SK-N-SH (cell line): ENCODE results near the gene INSC. TPM values are rescaled to one million over a fixed set of nuclear protein-coding genes. Genes with fewer than 3 reads are reported as not detected.

Experiments used
- CTCF ChIA-PET: fragments of 300-600, 350-600 bp; formaldehyde crosslinking; extraction: SDS; loops from one replicate; lab custom pipeline; 2021; lab: Yijun Ruan, JAX
- POLR2A ChIA-PET: fragments of 350-600 bp; sonication (Branson Sonifier 250); formaldehyde crosslinking; extraction: SDS; loops from one replicate; lab custom pipeline; 2020; ENCODE audit warnings: antibody characterized with exemption, inconsistent platforms; lab: Yijun Ruan, JAX
- DNase-seq: peaks from one replicate; pipeline ENCODE4 v3.0.0; 2012
- H2AFZ ChIP-seq: fragments of 200-600 bp; sonication (generic); 2 replicates; pipeline ENCODE4 v1.8.1; 2016; ENCODE audit warnings: antibody characterized with exemption, mild to moderate bottlenecking, low read depth
- H3F3A ChIP-seq: fragments of 200-600 bp; sonication (generic); replicated peaks from 2 replicates; pipeline ENCODE3; 2016; ENCODE audit warnings: antibody characterized with exemption, mild to moderate bottlenecking; ENCODE audit not compliant: insufficient read depth
- H3K27ac ChIP-seq, 2 experiments: fragments of 200-500 bp in 1 of 2; fragments of 200-600 bp in 1 of 2; sonication (Bioruptor generic) in 1 of 2; sonication (generic), shearing (Covaris generic) in 1 of 2; 2 replicates each; pipeline versions ENCODE4 v1.5.1 to v1.6.1; 2014 to 2016; ENCODE audit warnings: low read depth in 2 of 2, inconsistent platforms in 1 of 2, low read length in 1 of 2, mild to moderate bottlenecking in 1 of 2, mixed read lengths in 1 of 2
- H3K27me3 ChIP-seq: fragments of 200-600 bp; sonication (generic), shearing (Covaris generic); 2 replicates; pipeline ENCODE4 v1.6.1; 2016; ENCODE audit warnings: mixed run types; ENCODE audit not compliant: insufficient read depth
- H3K36me3 ChIP-seq, 2 experiments: fragments of 200-500 bp in 1 of 2; fragments of 200-600 bp in 1 of 2; sonication (Bioruptor generic) in 1 of 2; sonication (generic) in 1 of 2; replicated peaks in 1 of 2; 2 replicates each; pipeline versions ENCODE3 to v1.5.1; 2014 to 2016; ENCODE audit warnings: low read length in 1 of 2, mild to moderate bottlenecking in 1 of 2; ENCODE audit not compliant: insufficient read depth in 2 of 2, control insufficient read depth in 1 of 2
- H3K4me1 ChIP-seq, 2 experiments: fragments of 200-500 bp in 1 of 2; fragments of 200-600 bp in 1 of 2; sonication (Bioruptor generic) in 1 of 2; sonication (generic), shearing (Covaris generic) in 1 of 2; 2 replicates each; pipeline versions ENCODE4 v1.5.1 to v1.6.1; 2014 to 2016; ENCODE audit warnings: low read depth in 1 of 2, low read length in 1 of 2, mixed run types in 1 of 2; ENCODE audit not compliant: insufficient read depth in 2 of 2, control insufficient read depth in 1 of 2
- H3K4me2 ChIP-seq: fragments of 200-600 bp; sonication (generic), shearing (Covaris generic); 2 replicates; pipeline ENCODE4 v1.6.1; 2017; ENCODE audit warnings: mixed run types
- H3K4me3 ChIP-seq, 2 experiments: fragments of 200-500 bp in 1 of 2; fragments of 200-600 bp in 1 of 2; sonication (Bioruptor generic) in 1 of 2; sonication (generic), shearing (Covaris generic) in 1 of 2; 2 replicates each; pipeline versions ENCODE4 v1.5.1 to v1.8.1; 2014 to 2016; ENCODE audit warnings: low read depth in 2 of 2, inconsistent platforms in 1 of 2, low read length in 1 of 2, mild to moderate bottlenecking in 1 of 2, mixed read lengths in 1 of 2, moderate library complexity in 1 of 2
- H3K79me2 ChIP-seq: fragments of 200-600 bp; sonication (generic); 2 replicates; pipeline ENCODE4 v1.8.1; 2017; ENCODE audit warnings: mild to moderate bottlenecking; ENCODE audit not compliant: insufficient read depth
- H3K9ac ChIP-seq: fragments of 200-600 bp; sonication (generic); 2 replicates; pipeline ENCODE4 v1.6.1; 2017; ENCODE audit warnings: mixed run types
- H3K9me2 ChIP-seq: fragments of 200-600 bp; sonication (generic); 2 replicates; pipeline ENCODE4 v1.6.1; 2017; ENCODE audit warnings: mixed run types
- H3K9me3 ChIP-seq: fragments of 200-600 bp; sonication (generic); 2 replicates; pipeline ENCODE4 v1.6.1; 2017; ENCODE audit warnings: mixed run types, mild to moderate bottlenecking, moderate library complexity
- H4K20me1 ChIP-seq: fragments of 200-600 bp; sonication (generic); 2 replicates; pipeline ENCODE4 v1.6.1; 2017; ENCODE audit warnings: mild to moderate bottlenecking, mixed run types; ENCODE audit not compliant: insufficient read depth
- ELF1 ChIP-seq: IDR thresholded peaks from 2 replicates; pipeline ENCODE4 v1.4.0; 2012
- EP300 ChIP-seq, 2 experiments: IDR thresholded peaks; 2 replicates each; pipeline versions ENCODE4 v1.4.0 to v1.6.1; 2012; ENCODE audit warnings: borderline replicate concordance in 1 of 2, low read depth in 1 of 2, low read length in 1 of 2
- EZH2phosphoT487 ChIP-seq: fragments of 200-600 bp; sonication (generic); IDR thresholded peaks from 2 replicates; pipeline ENCODE4 v1.6.1; 2017; ENCODE audit warnings: low read depth, mixed run types, mild to moderate bottlenecking, antibody characterized with exemption, moderate library complexity, borderline replicate concordance
- RFX5 ChIP-seq: IDR thresholded peaks from 2 replicates; pipeline ENCODE4 v1.6.1; 2012; ENCODE audit warnings: mild to moderate bottlenecking, improper control_type of control experiment, low read length
- SMC3 ChIP-seq: IDR thresholded peaks from 2 replicates; pipeline ENCODE4 v1.6.1; 2012; ENCODE audit warnings: low read depth, low read length, improper control_type of control experiment
- TAF1 ChIP-seq: IDR thresholded peaks from 2 replicates; pipeline ENCODE4 v1.6.1; 2012; ENCODE audit warnings: low read depth, mild to moderate bottlenecking, low read length, moderate library complexity, borderline replicate concordance
- USF2 ChIP-seq: fragments of 150-350 bp; IDR thresholded peaks from 2 replicates; pipeline ENCODE4 v1.6.1; 2017; ENCODE audit warnings: antibody characterized with exemption, low read length, low read depth, borderline replicate concordance
- ZBTB33 ChIP-seq: IDR thresholded peaks from 2 replicates; pipeline ENCODE4 v1.4.0; 2012; ENCODE audit warnings: low read depth, borderline replicate concordance
- WGBS: methylation state at CpG from one replicate; pipeline ENCODE4 v1.1.6; 2017; ENCODE audit warnings: low lambda C conversion rate; 5-methylcytosine and 5-hydroxymethylcytosine counted together
- polyA plus RNA-seq, 3 experiments: library from polyadenylated mRNA; depleted of rRNA; stranded (reverse); fragments of >200 nt; gene quantifications; 2 replicates each; pipeline ENCODE4 v1.2.3, GENCODE V29; 2012

Gene INSC
- polyA plus RNA-seq, 1 of the 3 experiments (the other 2 are of a cell fraction) = not detected

- CTCF ChIA-PET = interaction anchor here (0.8 to 16.7 kb wide), 4 partner anchors 22 to 294 kb away, joined by 3 to 282 read pairs (median 5); no protein-coding TSS in a partner anchor
- POLR2A ChIA-PET = no interaction called here
- H3K79me2 ChIP-seq = no peaks in the 10 kb centered on the region
- H3F3A ChIP-seq = no peaks in the 10 kb centered on the region
- H3K9me2 ChIP-seq = no peaks in the 10 kb centered on the region
- H3K27me3 ChIP-seq = no peaks in the 10 kb centered on the region
- peaks cover 0 to 15% of the 10 kb centered on the region in 2 experiments; a peak in 2 of 4 replicates for H3K4me1 ChIP-seq
- no peak overlapping the region for H3K4me2 ChIP-seq
- no peak overlapping the region for H3K4me3 ChIP-seq
- no peaks in the 10 kb centered on the region for H3K9me3 ChIP-seq
- peak; percentile 30 for DNase-seq
- TF ChIP-seq ZBTB33 = no peak
- no peak for TF ChIP-seq EZH2phosphoT487
- no peak for TF ChIP-seq RFX5
- H4K20me1 ChIP-seq = no peaks in the 10 kb centered on the region
- no peaks in the 10 kb centered on the region for H3K36me3 ChIP-seq
- 11% methylated on average over 4 of the region's 5 CpGs for WGBS
- no peak overlapping the region for H2AFZ ChIP-seq
- no peak overlapping the region for H3K9ac ChIP-seq
- H3K27ac ChIP-seq = no peak overlapping the region
Observed at GRCh38 chr11:15202626-15203025, 87.9 kb downstream of the INSC start.

GRCh38 chr11:15204711-15205110, 90.0 kb downstream of the INSC start:
- WGBS = 47% methylated on average over 10 of the region's 10 CpGs
- TF ChIP-seq ELF1 (no peak), EP300 (IDR thresholded peaks at IDR 0.05; ENCODE audit: borderline replicate concordance in 1 of 2, low read depth in 1 of 2, low read length in 1 of 2) (no peak), TAF1 (no peak), SMC3 (no peak)

GRCh38 chr11:15206791-15207190, 92.1 kb downstream of the INSC start:
- ChIA-PET POLR2A (no interaction called here), CTCF (interaction anchor here (0.6 to 16.7 kb wide), 12 partner anchors 7 to 1143 kb away, joined by 3 to 282 read pairs (median 5); partner anchors contain the start of gene INSC)
- Histone ChIP-seq H3K9me3 (no peaks in the 10 kb centered on the region), H2AFZ (no peak overlapping the region), H3F3A (no peaks in the 10 kb centered on the region), H3K4me2 (no peak overlapping the region), H3K9ac (no peak overlapping the region)
- WGBS = 72% methylated on average over 2 of the region's 2 CpGs
- TF ChIP-seq TAF1 (no peak), EP300 (IDR thresholded peaks at IDR 0.05; ENCODE audit: borderline replicate concordance in 1 of 2, low read depth in 1 of 2, low read length in 1 of 2) (no peak), USF2 (no peak)
- TF ChIP-seq, all 33 proteins: peak for 0
- Histone ChIP-seq H3K9me2 (no peaks in the 10 kb centered on the region), H3K27ac (no peak overlapping the region), H3K79me2 (no peaks in the 10 kb centered on the region), H3K27me3 (no peaks in the 10 kb centered on the region), H4K20me1 (no peaks in the 10 kb centered on the region), H3K4me3 (no peak overlapping the region), H3K4me1 (peaks cover 0 to 15% of the 10 kb centered on the region in 2 experiments; a peak in 2 of 4 replicates), H3K36me3 (no peaks in the 10 kb centered on the region)
- DNase-seq = no peak

More at GRCh38 chr11:15204711-15205110, 90.0 kb downstream of the INSC start:
- Histone ChIP-seq H3K27me3 (no peaks in the 10 kb centered on the region), H3K9me2 (no peaks in the 10 kb centered on the region), H3K4me2 (no peak overlapping the region), H3F3A (no peaks in the 10 kb centered on the region), H3K4me1 (peaks cover 0 to 15% of the 10 kb centered on the region in 2 experiments; a peak in 2 of 4 replicates), H3K27ac (no peak overlapping the region), H3K4me3 (no peak overlapping the region), H2AFZ (no peak overlapping the region), H3K36me3 (no peaks in the 10 kb centered on the region), H4K20me1 (no peaks in the 10 kb centered on the region), H3K9ac (no peak overlapping the region), H3K9me3 (no peaks in the 10 kb centered on the region), H3K79me2 (no peaks in the 10 kb centered on the region)
- no peak for DNase-seq
- ChIA-PET POLR2A (no interaction called here), CTCF (interaction anchor here (1.0 to 16.7 kb wide), 3 partner anchors 101 to 296 kb away, joined by 3 to 282 read pairs (median 6); no protein-coding TSS in a partner anchor)
